ENCODE measurements around the gene NCOA1.

The NCOA1 gene

GRCh38 chr2:24816404-24816803, 325.4 kb downstream of the NCOA1 start:
- no peak for DNase-seq (ENCODE audit: extremely low read depth in 1 of 2, low read depth in 1 of 2)

- no peak for DNase-seq (ENCODE audit: extremely low read depth in 1 of 2, low read depth in 1 of 2)
Measured at GRCh38 chr2:24816884-24817283, 325.8 kb downstream of the NCOA1 start.

GRCh38 chr2:24818721-24819167, 327.7 kb downstream of the NCOA1 start:
- DNase-seq (ENCODE audit: extremely low read depth in 1 of 2, low read depth in 1 of 2) = no peak

GRCh38 chr2:24819442-24820174, 328.6 kb downstream of the NCOA1 start:
- DNase-seq (ENCODE audit: extremely low read depth in 1 of 2, low read depth in 1 of 2) = no peak

GRCh38 chr2:24820175-24820513, 329.1 kb downstream of the NCOA1 start:
- DNase-seq (ENCODE audit: extremely low read depth in 1 of 2, low read depth in 1 of 2) = no peak
